Measurements from ENCODE around the gene FADS1.
A peak's percentile ranks its signal among the peaks of the same experiment; 100 is the strongest.

Gene FADS1

GRCh38 chr11:61816736-61817455, at the start of gene FADS1:
Gene FADS1, minus strand, starts transcription at chr11:61817003. Its CDS starts 74 bp downstream, at chr11:61816929.
- TF ChIP-seq, protein P1, sequence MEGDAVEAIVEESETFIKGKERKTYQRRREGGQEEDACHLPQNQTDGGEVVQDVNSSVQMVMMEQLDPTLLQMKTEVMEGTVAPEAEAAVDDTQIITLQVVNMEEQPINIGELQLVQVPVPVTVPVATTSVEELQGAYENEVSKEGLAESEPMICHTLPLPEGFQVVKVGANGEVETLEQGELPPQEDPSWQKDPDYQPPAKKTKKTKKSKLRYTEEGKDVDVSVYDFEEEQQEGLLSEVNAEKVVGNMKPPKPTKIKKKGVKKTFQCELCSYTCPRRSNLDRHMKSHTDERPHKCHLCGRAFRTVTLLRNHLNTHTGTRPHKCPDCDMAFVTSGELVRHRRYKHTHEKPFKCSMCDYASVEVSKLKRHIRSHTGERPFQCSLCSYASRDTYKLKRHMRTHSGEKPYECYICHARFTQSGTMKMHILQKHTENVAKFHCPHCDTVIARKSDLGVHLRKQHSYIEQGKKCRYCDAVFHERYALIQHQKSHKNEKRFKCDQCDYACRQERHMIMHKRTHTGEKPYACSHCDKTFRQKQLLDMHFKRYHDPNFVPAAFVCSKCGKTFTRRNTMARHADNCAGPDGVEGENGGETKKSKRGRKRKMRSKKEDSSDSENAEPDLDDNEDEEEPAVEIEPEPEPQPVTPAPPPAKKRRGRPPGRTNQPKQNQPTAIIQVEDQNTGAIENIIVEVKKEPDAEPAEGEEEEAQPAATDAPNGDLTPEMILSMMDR (conservative IDR thresholded peaks at IDR 0.05), result peak; percentile 82
- no peak; the same call in none of the 2 replicates for TF ChIP-seq ZFX (IDR thresholded peaks at IDR 0.05)
- H3K27ac ChIP-seq, result peak within 1 kb of the TSS; percentile 99

GRCh38 chr11:61866231-61866957, 49.6 kb upstream of the FADS1 start:
- no peak overlapping the region for H3K27ac ChIP-seq
- TF ChIP-seq, protein P1 (conservative IDR thresholded peaks at IDR 0.05), result no peak
- no peak for TF ChIP-seq ZFX (IDR thresholded peaks at IDR 0.05)

GRCh38 chr11:61864814-61865775, 48.3 kb upstream of the FADS1 start:
- no peak overlapping the region for H3K27ac ChIP-seq
- TF ChIP-seq ZFX (IDR thresholded peaks at IDR 0.05), result no peak
- TF ChIP-seq, protein P1 (conservative IDR thresholded peaks at IDR 0.05), result no peak

DNA sequence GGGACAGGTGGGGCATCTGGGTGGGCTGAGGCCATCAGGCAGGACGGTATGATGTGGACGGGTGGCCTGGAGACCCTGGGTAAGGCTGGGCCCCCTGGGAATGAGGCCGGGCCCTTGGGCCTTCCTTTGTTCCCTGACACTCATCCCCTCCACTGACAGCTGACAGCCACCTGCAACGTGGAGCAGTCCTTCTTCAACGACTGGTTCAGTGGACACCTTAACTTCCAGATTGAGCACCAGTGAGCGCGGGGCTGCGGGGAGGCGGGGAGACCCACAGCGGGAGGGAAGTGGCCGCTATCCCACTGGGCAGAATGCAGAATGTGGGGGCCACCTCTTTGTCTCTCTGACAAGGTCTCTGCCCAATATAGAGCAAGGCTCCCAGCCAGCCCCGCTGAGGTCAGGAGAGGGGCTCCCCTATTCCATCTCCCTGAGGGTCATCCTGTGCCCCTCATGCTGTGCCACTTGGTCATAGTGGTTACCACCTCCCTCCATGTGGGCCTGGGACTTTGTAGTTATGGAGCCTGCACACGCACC, 46.8 kb upstream of the FADS1 start:
- TF ChIP-seq, protein P1 (conservative IDR thresholded peaks at IDR 0.05), result no peak
- TF ChIP-seq ZFX (IDR thresholded peaks at IDR 0.05), result no peak
- H3K27ac ChIP-seq, result no peak overlapping the region

DNA sequence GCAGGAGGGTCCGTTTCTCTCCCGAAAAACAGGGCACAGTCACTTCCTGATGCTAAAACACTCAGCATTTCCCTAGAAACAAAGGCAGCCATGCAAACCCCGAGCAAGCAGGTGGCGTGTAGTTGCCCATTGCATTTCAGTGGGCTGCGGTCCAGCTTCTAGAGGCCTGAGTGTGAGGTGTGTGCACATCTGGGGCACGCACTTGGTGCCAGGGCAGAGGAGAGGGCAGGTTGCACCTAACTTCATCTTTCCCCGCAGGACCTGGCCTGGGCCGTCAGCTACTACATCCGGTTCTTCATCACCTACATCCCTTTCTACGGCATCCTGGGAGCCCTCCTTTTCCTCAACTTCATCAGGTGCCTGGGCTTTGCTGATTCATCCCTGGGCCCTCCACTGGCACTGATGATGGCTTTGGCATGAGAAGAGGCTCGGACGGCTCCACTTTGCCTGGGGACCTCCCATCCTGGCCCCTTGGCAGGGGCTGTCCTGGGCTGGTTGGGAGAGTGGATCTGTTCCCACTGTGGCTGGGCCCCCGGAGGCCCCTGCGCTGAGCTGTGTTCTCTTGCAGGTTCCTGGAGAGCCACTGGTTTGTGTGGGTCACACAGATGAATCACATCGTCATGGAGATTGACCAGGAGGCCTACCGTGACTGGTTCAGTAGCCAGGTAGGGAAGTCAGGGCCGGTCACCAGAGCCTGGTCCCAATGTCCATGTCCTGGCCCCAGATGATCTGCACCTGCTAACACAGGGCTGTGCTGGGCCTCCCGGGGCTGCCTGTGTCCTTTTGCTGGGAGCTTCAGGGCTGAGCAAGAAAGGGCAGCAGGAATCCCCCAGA, 46.1 kb upstream of the FADS1 start:
- H3K27ac ChIP-seq, result no peak overlapping the region
- TF ChIP-seq ZFX (IDR thresholded peaks at IDR 0.05), result no peak
- TF ChIP-seq, protein P1 (conservative IDR thresholded peaks at IDR 0.05), result no peak

GRCh38 chr11:61861634-61862033, 44.8 kb upstream of the FADS1 start:
- H3K27ac ChIP-seq, result no peak overlapping the region
- TF ChIP-seq, protein P1 (conservative IDR thresholded peaks at IDR 0.05), result no peak
- no peak for TF ChIP-seq ZFX (IDR thresholded peaks at IDR 0.05)
